PFSK-1 (cell line): ENCODE measurements around the gene AQP12B.

Source experiments
- FOXP2 ChIP-seq: optimal IDR thresholded peaks from 2 replicates; pipeline ENCODE3; 2011; ENCODE audit warnings: borderline replicate concordance, control low read depth, inconsistent platforms; ENCODE audit not compliant: insufficient read depth; ENCODE audit errors: extremely low read length, extremely low read depth
- POLR2AphosphoS5 ChIP-seq: IDR thresholded peaks from 2 replicates; pipeline ENCODE4 v1.6.1; 2012; ENCODE audit warnings: low read depth, mild to moderate bottlenecking, control low read depth, low read length, moderate library complexity
- REST ChIP-seq, 2 experiments: IDR thresholded peaks; 2 replicates each; pipeline versions ENCODE4 v1.6.1 to v1.8.0; 2011 to 2012; ENCODE audit warnings: low read depth in 2 of 2, low read length in 2 of 2, control low read depth in 1 of 2, inconsistent platforms in 1 of 2, mild to moderate bottlenecking in 1 of 2, moderate library complexity in 1 of 2; ENCODE audit not compliant: insufficient read depth in 1 of 2
- SIN3A ChIP-seq: IDR thresholded peaks from 2 replicates; pipeline ENCODE4 v1.6.1; 2012; ENCODE audit warnings: mild to moderate bottlenecking, low read length, moderate library complexity, borderline replicate concordance; ENCODE audit not compliant: insufficient read depth
- TAF1 ChIP-seq: IDR thresholded peaks from 2 replicates; pipeline ENCODE4 v1.6.1; 2012; ENCODE audit warnings: low read length, control low read depth, borderline replicate concordance; ENCODE audit not compliant: insufficient read depth

AQP12B gene

GRCh38 chr2:240649331-240649730 lies 33.4 kb downstream of the AQP12B start:
- no peak for TF ChIP-seq REST (IDR thresholded peaks at IDR 0.05; ENCODE audit: insufficient read depth in 1 of 2, low read depth in 2 of 2, low read length in 2 of 2)
- no peak for TF ChIP-seq POLR2AphosphoS5
- TF ChIP-seq TAF1: no peak
- no peak for TF ChIP-seq SIN3A
- no peak for TF ChIP-seq FOXP2

- TF ChIP-seq REST (IDR thresholded peaks at IDR 0.05; ENCODE audit: insufficient read depth in 1 of 2, low read depth in 2 of 2, low read length in 2 of 2) (no peak), POLR2AphosphoS5 (no peak), TAF1 (no peak), FOXP2 (no peak), SIN3A (no peak)
These were observed 33.9 kb downstream of the AQP12B start for GRCh38 chr2:240648650-240649275.

GRCh38 chr2:240648155-240648649 lies 34.5 kb downstream of the AQP12B start:
- no peak for TF ChIP-seq REST (IDR thresholded peaks at IDR 0.05; ENCODE audit: insufficient read depth in 1 of 2, low read depth in 2 of 2, low read length in 2 of 2)
- TF ChIP-seq SIN3A: no peak
- no peak for TF ChIP-seq POLR2AphosphoS5
- no peak for TF ChIP-seq TAF1
- TF ChIP-seq FOXP2: no peak

GRCh38 chr2:240647503-240648154 lies 35.1 kb downstream of the AQP12B start:
- TF ChIP-seq REST (IDR thresholded peaks at IDR 0.05; ENCODE audit: insufficient read depth in 1 of 2, low read depth in 2 of 2, low read length in 2 of 2) (no peak), TAF1 (no peak), FOXP2 (no peak)
